ENCODE data around the gene F3. TPM values are rescaled to one million over a fixed set of nuclear protein-coding genes. Genes with fewer than 3 reads are reported as not detected.

Gene F3
- total and polyA plus RNA-seq, 9 of the 15 experiments (the other 6 are each of a cell fraction or from before 2014, with no cell fraction given) = 0.24 to 0.28 TPM; not detected in 7

- H3K27ac ChIP-seq (ENCODE audit: extremely low read depth, low read depth, low read length) = no peak overlapping the region
- intact Hi-C loops (cut with micrococcal nuclease) = no loop called here
- WGBS (ENCODE audit: insufficient coverage, low coverage, missing lambda C conversion rate) = 0% methylated on average over 2 of the region's 2 CpGs
- H2AFZ ChIP-seq (ENCODE audit: low read depth, low read length) = no peak overlapping the region
- in situ Hi-C loops (cut with MboI) = no loop called here
- H4K20me1 ChIP-seq (replicated peaks; ENCODE audit: control insufficient read depth, insufficient read depth, low read length) = no peaks in the 10 kb centered on the region
- POLR2A ChIA-PET = no interaction called here
- TF ChIP-seq IFI16 (CRISPR knock-in tag; IDR thresholded peaks at IDR 0.05) (no peak), KAT2B (IDR thresholded peaks at IDR 0.05; ENCODE audit: low read depth, low read length) (no peak), ZNF184 (CRISPR knock-in tag; IDR thresholded peaks at IDR 0.05) (no peak), ZBTB8A (IDR thresholded peaks at IDR 0.05; ENCODE audit: partially characterized antibody) (no peak), RBM39 (optimal IDR thresholded peaks at IDR 0.05; ENCODE audit: low read depth, low read length) (no peak), XRCC4 (IDR thresholded peaks at IDR 0.05; ENCODE audit: extremely low read depth, insufficient read depth, insufficient read length) (no peak), ZKSCAN1 (IDR thresholded peaks at IDR 0.05; ENCODE audit: low read depth, low read length) (no peak), SRSF1 (IDR thresholded peaks at IDR 0.05; ENCODE audit: low read depth, low read length) (no peak), MAFF (IDR thresholded peaks at IDR 0.05; ENCODE audit: low read length) (no peak)
- TF ChIP-seq, protein P1, sequence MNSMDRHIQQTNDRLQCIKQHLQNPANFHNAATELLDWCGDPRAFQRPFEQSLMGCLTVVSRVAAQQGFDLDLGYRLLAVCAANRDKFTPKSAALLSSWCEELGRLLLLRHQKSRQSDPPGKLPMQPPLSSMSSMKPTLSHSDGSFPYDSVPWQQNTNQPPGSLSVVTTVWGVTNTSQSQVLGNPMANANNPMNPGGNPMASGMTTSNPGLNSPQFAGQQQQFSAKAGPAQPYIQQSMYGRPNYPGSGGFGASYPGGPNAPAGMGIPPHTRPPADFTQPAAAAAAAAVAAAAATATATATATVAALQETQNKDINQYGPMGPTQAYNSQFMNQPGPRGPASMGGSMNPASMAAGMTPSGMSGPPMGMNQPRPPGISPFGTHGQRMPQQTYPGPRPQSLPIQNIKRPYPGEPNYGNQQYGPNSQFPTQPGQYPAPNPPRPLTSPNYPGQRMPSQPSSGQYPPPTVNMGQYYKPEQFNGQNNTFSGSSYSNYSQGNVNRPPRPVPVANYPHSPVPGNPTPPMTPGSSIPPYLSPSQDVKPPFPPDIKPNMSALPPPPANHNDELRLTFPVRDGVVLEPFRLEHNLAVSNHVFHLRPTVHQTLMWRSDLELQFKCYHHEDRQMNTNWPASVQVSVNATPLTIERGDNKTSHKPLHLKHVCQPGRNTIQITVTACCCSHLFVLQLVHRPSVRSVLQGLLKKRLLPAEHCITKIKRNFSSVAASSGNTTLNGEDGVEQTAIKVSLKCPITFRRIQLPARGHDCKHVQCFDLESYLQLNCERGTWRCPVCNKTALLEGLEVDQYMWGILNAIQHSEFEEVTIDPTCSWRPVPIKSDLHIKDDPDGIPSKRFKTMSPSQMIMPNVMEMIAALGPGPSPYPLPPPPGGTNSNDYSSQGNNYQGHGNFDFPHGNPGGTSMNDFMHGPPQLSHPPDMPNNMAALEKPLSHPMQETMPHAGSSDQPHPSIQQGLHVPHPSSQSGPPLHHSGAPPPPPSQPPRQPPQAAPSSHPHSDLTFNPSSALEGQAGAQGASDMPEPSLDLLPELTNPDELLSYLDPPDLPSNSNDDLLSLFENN (IDR thresholded peaks at IDR 0.05; ENCODE audit: low read depth in 2 of 2, low read length in 2 of 2) = no peak
- no peaks in the 10 kb centered on the region for H3K9me1 ChIP-seq (ENCODE audit: control insufficient read depth, insufficient read depth, low read length)
- no peaks in the 10 kb centered on the region for H3K9me3 ChIP-seq (replicated peaks; ENCODE audit: control insufficient read depth, insufficient read depth, low read depth, low read length)
- H3K4me1 ChIP-seq (replicated peaks in 1 of 2; ENCODE audit: control insufficient read depth in 2 of 2, insufficient read depth in 2 of 2, low read length in 2 of 2) = no peaks in the 10 kb centered on the region
- CTCF ChIA-PET (ENCODE audit: low intra/inter-chr PET ratio) = no interaction called here
- H3K27me3 ChIP-seq (ENCODE audit: control insufficient read depth in 2 of 2, insufficient read depth in 2 of 2, low read length in 2 of 2) = no peaks in the 10 kb centered on the region; a peak in 2 of 5 replicates
- no peaks in the 10 kb centered on the region for H3K36me3 ChIP-seq (ENCODE audit: control insufficient read depth, insufficient read depth, low read length)
- DNase-seq (ENCODE audit: extremely low read depth in 1 of 4, low spot score in 3 of 4) = no peak
- no peak overlapping the region for H3K9ac ChIP-seq (ENCODE audit: insufficient read depth in 1 of 2, low read depth in 2 of 2, low read length in 2 of 2)
- FAIRE-seq = no peak
- no peak overlapping the region for H3K4me3 ChIP-seq
- no peak overlapping the region for H3K4me2 ChIP-seq (ENCODE audit: insufficient read depth, low read length)
- H3K79me2 ChIP-seq (ENCODE audit: control insufficient read depth, insufficient read depth, low read length) = no peaks in the 10 kb centered on the region
- ATAC-seq = no peak
- no TSS peak for BruUV-seq (replicated peaks)
Observed at GRCh38 chr1:94565901-94566300, 24.3 kb upstream of the F3 start.

Measured in K562 (cell line).